OCI-LY7 (cell line): ENCODE measurements around the gene UMPS. TPM values are rescaled to one million over a fixed set of nuclear protein-coding genes. Genes with fewer than 3 reads are reported as not detected.
"Not testable (repeated sequence)": the region's sequence is repeated elsewhere in the genome, so short reads cannot be mapped to it uniquely, and the experiment has no call there.

ENCODE experiments used
- BruUV-seq: library from RNA; stranded (reverse); fragments of 400-500 nt; replicated peaks from 2 replicates; lab custom pipeline; 2021; lab: Mats Ljungman, UMichigan
- CTCF ChIA-PET: fragments of 300-600 bp; sonication (Branson Sonifier 250); formaldehyde crosslinking; loops from one replicate; lab custom pipeline; 2022; ENCODE audit warnings: antibody characterized with exemption; ENCODE audit not compliant: unreplicated experiment; lab: Charles Lee
- POLR2A ChIA-PET: fragments of 300-600 bp; sonication (Branson Sonifier 250); formaldehyde crosslinking; loops from one replicate; lab custom pipeline; 2022; ENCODE audit warnings: antibody characterized with exemption; lab: Charles Lee
- DNase-seq: peaks from one replicate; pipeline ENCODE4 v3.0.0-alpha.2; 2015; ENCODE audit warnings: low spot score
- H2AFZ ChIP-seq: fragments of 200-600 bp; sonication (generic), shearing (Covaris generic); 2 replicates; pipeline ENCODE4 v1.6.1; 2014; ENCODE audit warnings: mild to moderate bottlenecking, antibody characterized with exemption, low read length, moderate library complexity
- H3K27ac ChIP-seq: fragments of 200-600 bp; sonication (generic); 2 replicates; pipeline ENCODE4 v1.5.1; 2014; ENCODE audit warnings: mixed run types, low read depth, mild to moderate bottlenecking, moderate library complexity, low read length, inconsistent platforms; ENCODE audit not compliant: poor library complexity, severe bottlenecking
- H3K36me3 ChIP-seq: fragments of 200-600 bp; sonication (generic); 2 replicates; pipeline ENCODE4 v1.6.1; 2014; ENCODE audit warnings: mild to moderate bottlenecking, antibody characterized with exemption, low read length, moderate library complexity, mixed read lengths; ENCODE audit not compliant: insufficient read depth
- H3K4me1 ChIP-seq: fragments of 200-600 bp; sonication (generic); 2 replicates; pipeline ENCODE4 v1.5.1; 2014; ENCODE audit warnings: mild to moderate bottlenecking, low read length; ENCODE audit not compliant: insufficient read depth, poor library complexity, severe bottlenecking
- H3K4me2 ChIP-seq: fragments of 200-600 bp; sonication (generic); 2 replicates; pipeline ENCODE4 v1.6.1; 2014; ENCODE audit warnings: mild to moderate bottlenecking, low read length
- H3K4me3 ChIP-seq: fragments of 200-600 bp; sonication (generic); 2 replicates; pipeline ENCODE4 v1.5.1; 2014; ENCODE audit warnings: mild to moderate bottlenecking, low read depth, low read length; ENCODE audit not compliant: poor library complexity, severe bottlenecking
- H3K79me2 ChIP-seq: fragments of 200-600 bp; sonication (generic); 2 replicates; pipeline ENCODE4 v1.6.1; 2016; ENCODE audit warnings: low read depth, mild to moderate bottlenecking, low read length, moderate library complexity, mixed read lengths; ENCODE audit not compliant: insufficient read depth
- H3K9me2 ChIP-seq: fragments of 200-600 bp; sonication (generic); 2 replicates; pipeline ENCODE4 v1.6.1; 2016; ENCODE audit warnings: mild to moderate bottlenecking, low read length, mixed read lengths; ENCODE audit not compliant: insufficient read depth
- H3K9me3 ChIP-seq: fragments of 200-600 bp; sonication (generic); 2 replicates; pipeline ENCODE4 v1.6.1; 2014; ENCODE audit warnings: mild to moderate bottlenecking, mixed run types, low read length, mixed read lengths
- H4K20me1 ChIP-seq: fragments of 200-600 bp; sonication (generic); 2 replicates; pipeline ENCODE4 v1.6.1; 2014; ENCODE audit warnings: mild to moderate bottlenecking, antibody characterized with exemption, low read length, moderate library complexity, mixed read lengths; ENCODE audit not compliant: insufficient read depth
- CTCF ChIP-seq: fragments of 200-600 bp; sonication (generic); conservative IDR thresholded peaks from 2 replicates; pipeline ENCODE4 v1.5.1; 2014; ENCODE audit warnings: mild to moderate bottlenecking, antibody characterized with exemption, low read length, moderate library complexity, mixed read lengths
- EZH2phosphoT487 ChIP-seq: fragments of 200-600 bp; sonication (generic); IDR thresholded peaks from 2 replicates; pipeline ENCODE4 v1.6.1; 2018; ENCODE audit warnings: low read depth, borderline replicate concordance, mild to moderate bottlenecking, mixed run types, antibody characterized with exemption, low read length, moderate library complexity, mixed read lengths
- intact Hi-C: fragments of 100-400 bp; cut with micrococcal nuclease; formaldehyde crosslinking; loops from one replicate; pipeline ENCODE4 v1.10.0; 2022; ENCODE audit not compliant: unreplicated experiment
- total RNA-seq, 2 experiments: library from RNA; depleted of rRNA in 1 of 2; stranded (reverse); fragments of >200 nt in 1 of 2; shearing (Covaris generic) in 1 of 2; gene quantifications; 2 replicates each; pipeline ENCODE4 v1.2.3, GENCODE V29; 2014 to 2022

The UMPS gene
- total RNA-seq, 2 experiments from 2014 or later, result 24.8 to 62.7 TPM

DNA sequence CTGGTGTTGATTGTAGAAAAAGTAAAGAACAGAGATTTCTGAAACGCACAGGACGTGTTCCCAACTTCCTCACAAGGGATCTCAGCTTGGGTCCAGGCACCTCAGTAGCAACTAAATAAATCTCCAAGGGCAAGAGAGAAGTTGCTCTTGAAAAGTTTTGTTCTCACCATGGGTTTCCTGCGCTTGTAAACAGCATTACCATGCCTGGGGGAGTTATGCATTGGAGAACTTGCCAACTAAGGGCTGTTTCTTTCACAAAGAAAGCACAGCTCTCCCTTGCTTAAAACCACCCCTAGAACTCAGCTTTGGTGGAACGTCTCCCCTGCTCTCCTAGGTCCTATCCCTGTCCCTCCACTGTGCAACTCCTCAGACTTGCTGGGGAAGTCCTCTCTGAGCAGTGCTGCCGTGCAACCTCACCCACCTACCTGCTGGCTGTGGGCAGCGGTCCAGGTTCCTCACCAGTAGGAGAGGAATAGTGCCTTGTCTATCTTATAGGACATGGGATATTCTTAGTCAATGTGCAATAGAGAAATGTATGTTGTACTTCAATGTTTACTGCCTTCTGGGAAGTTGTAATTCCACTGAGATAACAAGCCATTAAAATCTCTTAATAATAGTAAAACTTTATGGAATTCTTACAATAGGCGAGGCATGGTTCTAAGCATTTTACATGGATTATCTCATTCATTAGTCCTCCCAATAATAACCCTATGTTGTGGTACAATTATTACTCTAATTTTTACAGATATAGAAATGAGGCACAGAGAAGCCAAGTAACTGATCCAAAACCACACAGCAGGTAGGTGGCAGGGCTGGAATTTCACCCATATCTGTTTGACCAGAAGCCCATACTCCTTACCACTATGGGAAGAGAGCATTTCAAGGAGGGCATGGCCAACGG is 51.5 kb downstream of the UMPS start:
- Histone ChIP-seq H3K4me3 (no peak overlapping the region), H2AFZ (no peak overlapping the region), H3K9me3 (no peaks in the 10 kb centered on the region), H3K9me2 (no peaks in the 10 kb centered on the region), H4K20me1 (no peaks in the 10 kb centered on the region), H3K4me1 (no peaks in the 10 kb centered on the region), H3K79me2 (no peaks in the 10 kb centered on the region), H3K27ac (no peak overlapping the region), H3K36me3 (no peaks in the 10 kb centered on the region), H3K4me2 (no peak overlapping the region)
- ChIA-PET POLR2A (no interaction called here), CTCF (no interaction called here)
- no TSS peak for BruUV-seq
- DNase-seq, result no peak
- TF ChIP-seq CTCF, result no peak
- TF ChIP-seq EZH2phosphoT487, result no peak
- intact Hi-C loops, result no loop called here

DNA sequence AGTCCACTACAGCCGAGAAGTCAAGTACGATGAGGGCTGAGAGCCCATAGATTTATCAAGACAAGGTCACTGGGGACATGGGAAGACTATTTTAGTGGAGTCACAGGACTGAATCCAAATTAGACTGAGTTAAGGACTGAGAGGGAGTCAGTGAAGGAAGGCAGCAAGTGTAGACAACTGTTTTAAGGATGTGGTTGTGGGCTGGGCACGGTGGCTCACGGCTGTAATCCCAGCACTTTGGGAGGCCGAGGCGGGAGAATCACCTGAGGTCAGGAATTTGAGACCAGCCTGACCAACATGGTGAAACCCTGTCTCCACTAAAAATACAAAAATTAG is 52.1 kb downstream of the UMPS start:
- DNase-seq, H3K9me2 ChIP-seq, H3K27ac ChIP-seq, H4K20me1 ChIP-seq, H3K4me3 ChIP-seq, H3K36me3 ChIP-seq, BruUV-seq, H2AFZ ChIP-seq, H3K9me3 ChIP-seq, H3K4me1 ChIP-seq, H3K4me2 ChIP-seq, intact Hi-C loops, H3K79me2 ChIP-seq, CTCF ChIA-PET: not testable (repeated sequence)
- POLR2A ChIA-PET, result interaction anchor here (0.7 kb wide), 1 partner anchor 34 kb away, joined by 7 read pairs; no protein-coding TSS in a partner anchor

- ChIA-PET POLR2A (interaction anchor here (0.6 to 0.7 kb wide), 2 partner anchors 11 to 13 kb away, joined by 3 read pairs; no protein-coding TSS in a partner anchor), CTCF (no interaction called here)
- Histone ChIP-seq H3K9me2 (no peaks in the 10 kb centered on the region), H3K4me2 (no peak overlapping the region), H3K79me2 (no peaks in the 10 kb centered on the region), H3K27ac (no peak overlapping the region), H2AFZ (no peak overlapping the region), H3K4me1 (no peaks in the 10 kb centered on the region), H4K20me1 (no peaks in the 10 kb centered on the region), H3K36me3 (no peaks in the 10 kb centered on the region), H3K4me3 (no peak overlapping the region), H3K9me3 (no peaks in the 10 kb centered on the region)
- TF ChIP-seq CTCF (no peak), EZH2phosphoT487 (no peak)
- intact Hi-C loops, result no loop called here
- BruUV-seq, result no TSS peak
- DNase-seq, result no peak
These were observed 53.4 kb downstream of the UMPS start for GRCh38 chr3:124783696-124784095.
